Astrocyte of the hippocampus (primary cell): ENCODE data around the gene ZACN.

Experiments used
- DNase-seq: peaks from one replicate; pipeline ENCODE4 v3.0.0; 2011; ENCODE audit warnings: low read depth, low spot score

Gene ZACN

GRCh38 chr17:76102944-76103273 is 23.9 kb downstream of the ZACN start:
- DNase-seq = no peak

DNA sequence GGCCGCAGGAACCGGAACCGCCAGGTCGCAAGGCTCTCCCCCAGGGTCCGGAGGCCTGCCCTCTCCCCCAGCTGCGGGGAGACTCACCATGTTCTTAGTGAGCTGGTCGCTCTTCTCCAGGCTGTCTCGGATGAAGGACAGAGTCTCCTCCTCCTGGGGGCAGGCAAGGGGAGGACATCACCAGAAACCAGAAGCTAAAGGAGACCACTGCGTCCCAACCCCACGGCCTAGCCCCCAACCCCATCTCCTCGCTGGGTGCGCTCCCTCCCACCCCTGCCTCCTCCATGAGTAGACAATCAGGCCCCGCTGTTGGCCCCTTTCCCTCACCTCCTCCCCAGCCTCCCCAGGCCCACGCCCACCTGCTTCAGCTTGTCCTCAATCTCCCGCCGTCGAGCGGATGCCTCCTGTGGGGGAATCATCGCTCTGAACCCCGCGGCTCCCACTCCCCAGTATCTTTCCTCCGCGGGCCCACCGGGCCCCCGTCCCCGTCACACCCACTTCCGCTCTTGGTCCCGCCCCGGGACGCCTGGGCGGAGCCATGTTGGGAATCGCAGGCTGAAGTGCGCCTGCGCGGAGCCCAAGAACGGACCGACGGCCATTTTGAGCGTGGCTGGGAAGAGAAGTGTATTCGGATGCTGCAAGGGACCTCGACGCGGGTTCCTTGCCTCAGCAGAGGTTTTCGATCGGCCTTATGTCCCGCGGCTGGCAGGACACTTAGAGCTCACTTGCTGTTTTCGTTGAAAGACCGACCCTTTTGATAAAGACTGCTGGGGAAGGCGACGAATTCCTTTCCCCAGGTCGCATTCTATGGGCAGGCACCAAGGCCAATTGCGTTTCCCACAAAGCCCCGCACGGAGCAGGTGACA is 24.5 kb downstream of the ZACN start, which contains the start of gene EXOC7:
Gene EXOC7, minus strand, starts transcription at position 514 of the 866 bp plus-strand sequence. Its CDS starts 95 bp downstream, at position 419.
- DNase-seq = peak; percentile 98

DNA sequence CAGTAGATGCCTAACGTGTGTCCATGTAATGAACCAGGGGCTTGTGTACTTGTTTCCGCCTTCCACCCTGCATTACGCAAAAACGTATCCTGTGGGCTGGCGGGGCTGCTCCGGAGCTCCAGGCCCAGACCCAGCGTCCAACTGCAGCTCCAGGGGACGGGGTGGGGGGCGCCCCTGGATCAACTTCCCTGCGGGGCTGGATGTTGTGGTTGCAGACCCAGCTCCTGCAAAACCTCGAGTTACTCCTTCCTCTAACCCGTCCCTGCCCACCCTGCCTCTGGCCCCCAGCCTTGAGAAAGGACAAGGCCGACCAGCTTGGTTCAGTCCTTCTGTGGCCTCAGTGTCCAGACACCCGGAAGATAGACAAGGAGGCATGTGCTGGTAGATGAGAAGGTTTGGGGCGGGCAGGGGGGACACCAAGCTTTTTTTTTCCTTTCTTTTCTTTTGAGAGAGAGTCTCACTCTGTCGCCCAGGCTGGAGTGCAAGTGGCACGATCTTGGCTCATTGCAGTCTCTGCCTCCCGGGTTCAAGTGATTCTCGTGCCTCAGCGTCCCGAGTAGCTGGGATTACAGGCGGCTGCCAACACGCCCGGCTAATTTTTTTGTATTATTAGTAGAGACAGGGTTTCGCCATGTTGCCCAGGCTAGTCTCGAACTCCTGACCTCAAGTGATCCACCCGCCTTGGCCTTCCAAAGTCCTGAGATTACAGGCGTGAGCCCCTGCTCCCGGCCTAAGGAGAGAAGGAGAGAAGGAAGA is 25.3 kb downstream of the ZACN start:
- no peak for DNase-seq

DNA sequence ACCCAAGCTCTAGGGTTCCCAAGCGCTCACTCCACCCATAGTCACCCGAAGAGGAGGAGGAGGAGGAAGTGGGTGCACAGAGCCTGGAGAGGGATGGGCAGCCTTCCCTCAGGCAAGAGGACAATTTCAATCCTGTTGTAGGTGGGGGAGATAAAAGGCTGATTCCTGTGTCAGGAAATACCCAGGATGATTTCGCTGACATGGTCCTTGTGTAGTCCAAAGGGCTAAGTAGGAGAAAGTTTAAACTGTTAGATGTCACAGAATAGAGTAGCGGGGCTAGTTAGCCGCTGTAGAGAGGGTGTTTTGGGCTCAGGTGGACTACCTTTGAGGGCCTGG is 25.9 kb downstream of the ZACN start:
- DNase-seq = no peak

GRCh38 chr17:76106703-76107102 is 27.7 kb downstream of the ZACN start:
- DNase-seq = no peak

GRCh38 chr17:76107509-76107908 is 28.5 kb downstream of the ZACN start:
- no peak for DNase-seq

DNA sequence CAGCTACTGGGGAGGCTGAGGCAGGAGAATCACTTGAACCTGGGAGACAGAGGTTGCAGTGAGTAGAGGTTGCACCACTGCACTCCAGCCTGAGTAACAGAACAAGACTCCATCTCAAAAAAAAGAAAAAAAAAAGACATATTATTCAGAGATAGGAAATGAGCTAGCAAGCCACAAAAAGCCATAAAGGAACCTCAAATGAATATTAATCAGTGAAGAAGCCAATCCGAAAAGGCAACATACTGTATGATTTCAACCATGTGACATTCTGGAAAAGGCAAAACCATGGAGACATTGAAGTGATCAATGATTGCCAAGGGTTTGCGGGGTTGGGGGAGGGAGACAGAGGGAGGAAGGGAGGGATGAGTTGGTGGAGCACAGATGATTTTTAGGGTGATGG is 33.0 kb downstream of the ZACN start:
- DNase-seq = no peak

- no peak for DNase-seq
Observed at GRCh38 chr17:76115138-76115754, 36.3 kb downstream of the ZACN start.

- DNase-seq = no peak
Observed at GRCh38 chr17:76119409-76120371, 40.7 kb downstream of the ZACN start.

GRCh38 chr17:76120658-76121008 is 41.7 kb downstream of the ZACN start:
- no peak for DNase-seq

- DNase-seq = peak; percentile 47
Observed at GRCh38 chr17:76121932-76122430, 43.0 kb downstream of the ZACN start.

DNA sequence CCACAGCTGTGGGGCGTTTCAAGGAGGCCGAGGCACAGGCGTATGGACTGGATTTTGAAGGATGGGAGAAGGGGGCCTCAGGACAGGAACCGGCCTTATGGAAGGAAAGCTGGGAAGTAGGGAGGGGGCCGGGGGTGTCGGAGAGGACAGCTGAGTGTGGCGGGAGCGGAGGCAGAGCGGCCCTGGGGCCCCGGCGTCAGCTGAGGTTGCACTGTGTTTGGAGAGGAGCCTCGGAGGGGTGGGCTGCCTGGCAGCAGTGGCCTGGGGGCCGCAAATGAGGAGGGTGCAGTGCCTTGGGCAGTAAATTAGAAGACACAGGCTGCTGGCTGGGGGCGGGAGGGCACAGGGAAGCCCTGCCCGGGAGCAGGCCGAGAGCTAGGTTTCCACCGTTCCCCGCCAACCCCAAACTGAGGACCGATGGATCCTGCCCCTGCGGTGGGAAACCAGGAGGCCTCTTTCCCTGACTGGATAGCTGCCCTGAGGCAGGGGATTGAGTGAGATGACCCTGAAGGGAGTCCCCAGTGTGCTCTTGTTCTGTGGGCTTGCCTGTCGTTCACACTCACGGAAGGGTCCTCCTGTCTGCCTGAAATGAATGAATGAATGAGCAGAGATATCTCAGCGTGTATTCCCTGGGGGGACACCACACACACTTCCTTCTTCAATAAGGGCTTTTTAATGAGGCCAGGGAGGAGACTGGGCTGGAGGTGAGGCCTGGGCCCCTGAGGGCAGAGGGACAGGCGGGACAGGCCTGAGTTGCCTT is 43.6 kb downstream of the ZACN start:
- no peak for DNase-seq

DNA sequence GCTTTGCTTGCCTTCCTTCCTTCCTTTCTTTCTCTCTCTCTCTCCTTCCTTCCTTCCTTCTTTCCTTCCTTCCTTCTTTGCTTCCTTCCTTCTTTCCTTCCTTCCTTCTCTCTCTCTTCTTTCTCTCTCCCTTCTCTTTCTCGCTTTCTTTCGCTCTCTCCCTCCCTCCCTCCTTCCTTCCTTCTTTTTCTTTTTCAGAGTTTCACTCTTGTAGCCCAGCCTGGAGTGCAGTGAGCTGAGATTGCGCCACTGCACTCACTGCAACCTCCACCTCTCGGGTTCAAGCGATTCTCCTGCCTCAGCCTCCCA is 44.2 kb downstream of the ZACN start:
- no peak for DNase-seq

GRCh38 chr17:76123749-76124581 is 45.0 kb downstream of the ZACN start:
- DNase-seq = no peak

DNA sequence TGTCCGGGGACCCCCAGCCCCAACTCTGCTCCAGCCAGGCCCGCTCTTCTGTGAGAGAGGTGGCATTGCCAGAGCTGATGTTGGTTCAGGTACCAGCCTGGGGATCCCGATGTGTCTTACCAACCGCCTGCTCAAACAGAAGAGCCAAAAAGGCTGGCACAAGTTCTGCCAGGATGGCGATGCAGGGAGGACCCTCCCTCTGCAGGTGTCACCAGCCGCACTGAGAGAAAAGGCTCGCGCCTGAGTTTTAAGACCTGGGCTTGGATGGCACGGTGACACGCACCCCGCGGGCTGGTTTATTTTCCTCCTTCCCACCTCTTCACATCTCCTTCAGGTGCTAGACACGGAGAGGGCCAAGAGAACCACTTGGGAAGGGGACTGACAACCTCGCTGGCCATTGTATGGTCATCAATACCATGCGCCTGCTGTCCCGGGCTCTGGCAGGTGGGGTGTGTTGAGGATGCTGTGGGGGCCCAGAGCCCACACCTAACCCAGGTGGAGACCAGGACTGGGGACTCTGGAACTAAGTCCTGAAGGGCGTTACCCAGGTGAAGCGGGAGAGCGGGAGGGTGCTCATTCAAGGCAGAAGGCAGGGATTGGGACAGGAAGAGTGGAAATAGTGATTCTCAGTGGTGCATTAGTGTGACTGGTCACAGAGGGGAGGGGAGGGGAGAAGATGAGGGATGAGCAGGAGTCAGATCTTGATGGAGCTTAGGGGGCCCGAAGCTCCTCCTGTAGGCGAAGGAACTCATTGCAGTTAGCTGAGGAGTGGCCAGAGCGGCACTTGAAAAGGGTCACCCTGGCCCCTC is 45.8 kb downstream of the ZACN start:
- no peak for DNase-seq

GRCh38 chr17:76125391-76125675 is 46.4 kb downstream of the ZACN start:
- DNase-seq = no peak

- no peak for DNase-seq
Observed at GRCh38 chr17:76125922-76126321, 46.9 kb downstream of the ZACN start.

GRCh38 chr17:76130473-76130872 is 51.5 kb downstream of the ZACN start:
- no peak for DNase-seq

GRCh38 chr17:76131051-76131691 is 52.2 kb downstream of the ZACN start:
- DNase-seq = no peak
